A673 (cell line): ENCODE measurements around the gene KCNH5.

ENCODE experiments used
- EZH2 ChIP-seq: fragments of 200-600 bp; sonication (generic); IDR thresholded peaks from 2 replicates; pipeline ENCODE4 v1.6.1; 2017; ENCODE audit warnings: borderline replicate concordance, low read depth, mild to moderate bottlenecking, mixed read lengths, antibody characterized with exemption, low read length; ENCODE audit not compliant: poor library complexity, severe bottlenecking
- TF ChIP-seq, protein P1 (sequence below): fragments of 300-800, 200-600 bp; sonication (generic); conservative IDR thresholded peaks from 2 replicates; pipeline ENCODE4 v1.5.1; 2017; ENCODE audit warnings: low read depth, mild to moderate bottlenecking, antibody characterized with exemption, low read length, moderate library complexity, mixed read lengths

GRCh38 chr14:62658631-62659030 is 386.6 kb downstream of the KCNH5 start:
- TF ChIP-seq, protein P1, sequence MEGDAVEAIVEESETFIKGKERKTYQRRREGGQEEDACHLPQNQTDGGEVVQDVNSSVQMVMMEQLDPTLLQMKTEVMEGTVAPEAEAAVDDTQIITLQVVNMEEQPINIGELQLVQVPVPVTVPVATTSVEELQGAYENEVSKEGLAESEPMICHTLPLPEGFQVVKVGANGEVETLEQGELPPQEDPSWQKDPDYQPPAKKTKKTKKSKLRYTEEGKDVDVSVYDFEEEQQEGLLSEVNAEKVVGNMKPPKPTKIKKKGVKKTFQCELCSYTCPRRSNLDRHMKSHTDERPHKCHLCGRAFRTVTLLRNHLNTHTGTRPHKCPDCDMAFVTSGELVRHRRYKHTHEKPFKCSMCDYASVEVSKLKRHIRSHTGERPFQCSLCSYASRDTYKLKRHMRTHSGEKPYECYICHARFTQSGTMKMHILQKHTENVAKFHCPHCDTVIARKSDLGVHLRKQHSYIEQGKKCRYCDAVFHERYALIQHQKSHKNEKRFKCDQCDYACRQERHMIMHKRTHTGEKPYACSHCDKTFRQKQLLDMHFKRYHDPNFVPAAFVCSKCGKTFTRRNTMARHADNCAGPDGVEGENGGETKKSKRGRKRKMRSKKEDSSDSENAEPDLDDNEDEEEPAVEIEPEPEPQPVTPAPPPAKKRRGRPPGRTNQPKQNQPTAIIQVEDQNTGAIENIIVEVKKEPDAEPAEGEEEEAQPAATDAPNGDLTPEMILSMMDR = no peak
- TF ChIP-seq EZH2 = no peak
